Spleen (tissue), 7 donors: ENCODE measurements around the gene ZNF165.

Source experiments
- POLR2A ChIP-seq, 3 donors: fragments of 450-650 bp; IDR thresholded peaks; one replicate each; pipeline ENCODE4 v1.5.1; 2017; ENCODE audit warnings: antibody characterized with exemption in 3 of 3, mild to moderate bottlenecking in 1 of 3
- POLR2AphosphoS5 ChIP-seq, 3 donors: sonication (generic); formaldehyde crosslinking; IDR thresholded peaks; one replicate each; pipeline ENCODE4 v1.5.1; 2017; ENCODE audit warnings: antibody characterized with exemption in 3 of 3
- TF ChIP-seq, protein P1 (sequence below), 11 experiments: fragments of 200-600 bp in 7 of 11; fragments of 450-650 bp in 4 of 11; sonication (generic) in 4 of 11; IDR thresholded peaks in 8 of 11; conservative IDR thresholded peaks in 3 of 11; 1 replicate in 7 of 11; 2 replicates in 4 of 11; pipeline versions ENCODE4 v1.4.0 to v1.8.0; 2016 to 2021; ENCODE audit warnings: antibody characterized with exemption in 11 of 11, inconsistent platforms in 4 of 11, mild to moderate bottlenecking in 1 of 11
- donor health status: DM: no; HTN: no; CAD: no; lungs with moderate emphysema.
- donor health status: DM: no; HTN: no; CAD: no.
- donor health status: DM: no; HTN: no; CAD: no.

DNA sequence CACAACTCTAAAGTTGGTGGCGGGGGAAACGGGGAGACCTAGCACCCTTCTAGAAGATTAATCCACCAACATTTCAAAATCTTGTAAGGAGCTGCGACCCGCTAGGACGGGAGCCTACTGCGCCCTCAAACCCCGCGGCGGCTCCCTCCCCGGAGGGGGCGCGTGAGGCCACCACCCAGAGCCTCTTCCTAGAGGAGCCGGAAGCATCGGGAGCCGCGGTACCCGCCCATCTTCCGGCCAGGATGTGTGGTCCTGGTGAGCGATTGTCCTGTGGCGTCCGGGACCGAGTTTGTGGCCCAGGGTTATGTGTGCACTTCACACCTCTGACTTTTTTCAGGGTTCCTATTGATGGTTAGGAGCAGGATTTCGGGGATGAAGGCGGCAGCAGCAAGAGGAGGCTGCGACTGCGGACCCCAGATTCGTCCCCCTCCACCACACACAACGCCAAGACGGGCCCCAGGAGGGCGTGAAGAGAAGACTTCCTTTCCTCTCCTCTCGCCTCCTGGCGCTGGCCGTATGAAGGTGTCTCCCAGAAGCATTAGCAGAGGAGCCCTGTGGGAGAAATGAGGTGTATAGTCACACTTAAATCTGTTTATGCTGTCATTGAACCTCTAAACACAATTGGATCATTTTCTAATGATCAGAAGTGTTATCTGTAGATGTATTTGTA is 10.7 kb downstream of the ZNF165 start:
- TF ChIP-seq POLR2A (IDR thresholded peaks at IDR 0.05) (no peak), POLR2AphosphoS5 (IDR thresholded peaks at IDR 0.05) (peak in 2 of 3 donors; percentile 61 to 63)
- TF ChIP-seq, protein P1, sequence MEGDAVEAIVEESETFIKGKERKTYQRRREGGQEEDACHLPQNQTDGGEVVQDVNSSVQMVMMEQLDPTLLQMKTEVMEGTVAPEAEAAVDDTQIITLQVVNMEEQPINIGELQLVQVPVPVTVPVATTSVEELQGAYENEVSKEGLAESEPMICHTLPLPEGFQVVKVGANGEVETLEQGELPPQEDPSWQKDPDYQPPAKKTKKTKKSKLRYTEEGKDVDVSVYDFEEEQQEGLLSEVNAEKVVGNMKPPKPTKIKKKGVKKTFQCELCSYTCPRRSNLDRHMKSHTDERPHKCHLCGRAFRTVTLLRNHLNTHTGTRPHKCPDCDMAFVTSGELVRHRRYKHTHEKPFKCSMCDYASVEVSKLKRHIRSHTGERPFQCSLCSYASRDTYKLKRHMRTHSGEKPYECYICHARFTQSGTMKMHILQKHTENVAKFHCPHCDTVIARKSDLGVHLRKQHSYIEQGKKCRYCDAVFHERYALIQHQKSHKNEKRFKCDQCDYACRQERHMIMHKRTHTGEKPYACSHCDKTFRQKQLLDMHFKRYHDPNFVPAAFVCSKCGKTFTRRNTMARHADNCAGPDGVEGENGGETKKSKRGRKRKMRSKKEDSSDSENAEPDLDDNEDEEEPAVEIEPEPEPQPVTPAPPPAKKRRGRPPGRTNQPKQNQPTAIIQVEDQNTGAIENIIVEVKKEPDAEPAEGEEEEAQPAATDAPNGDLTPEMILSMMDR (IDR thresholded peaks at IDR 0.05 in 8 of 11, conservative IDR thresholded peaks at IDR 0.05 in 3 of 11): no peak
